ENCODE results near the gene CDC42BPA.

DNA sequence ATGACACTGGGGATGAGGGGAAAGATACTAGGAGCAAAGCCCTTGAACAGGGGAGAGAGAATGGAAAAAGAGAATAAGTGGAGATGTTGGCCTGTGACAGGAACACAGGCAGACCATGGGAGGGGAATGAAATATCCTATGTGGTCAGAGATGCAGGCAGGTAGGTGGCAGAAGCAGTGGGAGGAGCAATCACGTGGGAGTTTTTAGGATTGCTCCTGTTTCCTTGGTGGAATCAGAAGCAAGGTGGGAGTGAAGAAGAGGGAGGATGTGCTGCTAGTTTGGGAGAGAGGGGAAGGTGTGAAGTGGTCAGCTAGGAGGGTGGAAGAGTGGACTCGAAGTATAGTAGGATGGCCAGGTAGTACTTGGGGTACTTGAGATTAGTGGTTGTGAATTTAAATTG lies 46.4 kb upstream of the CDC42BPA start:
- TF ChIP-seq CHD2 (IDR thresholded peaks at IDR 0.05; ENCODE audit: low read length, partially characterized antibody) = no peak
- TF ChIP-seq, protein P1, sequence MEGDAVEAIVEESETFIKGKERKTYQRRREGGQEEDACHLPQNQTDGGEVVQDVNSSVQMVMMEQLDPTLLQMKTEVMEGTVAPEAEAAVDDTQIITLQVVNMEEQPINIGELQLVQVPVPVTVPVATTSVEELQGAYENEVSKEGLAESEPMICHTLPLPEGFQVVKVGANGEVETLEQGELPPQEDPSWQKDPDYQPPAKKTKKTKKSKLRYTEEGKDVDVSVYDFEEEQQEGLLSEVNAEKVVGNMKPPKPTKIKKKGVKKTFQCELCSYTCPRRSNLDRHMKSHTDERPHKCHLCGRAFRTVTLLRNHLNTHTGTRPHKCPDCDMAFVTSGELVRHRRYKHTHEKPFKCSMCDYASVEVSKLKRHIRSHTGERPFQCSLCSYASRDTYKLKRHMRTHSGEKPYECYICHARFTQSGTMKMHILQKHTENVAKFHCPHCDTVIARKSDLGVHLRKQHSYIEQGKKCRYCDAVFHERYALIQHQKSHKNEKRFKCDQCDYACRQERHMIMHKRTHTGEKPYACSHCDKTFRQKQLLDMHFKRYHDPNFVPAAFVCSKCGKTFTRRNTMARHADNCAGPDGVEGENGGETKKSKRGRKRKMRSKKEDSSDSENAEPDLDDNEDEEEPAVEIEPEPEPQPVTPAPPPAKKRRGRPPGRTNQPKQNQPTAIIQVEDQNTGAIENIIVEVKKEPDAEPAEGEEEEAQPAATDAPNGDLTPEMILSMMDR (IDR thresholded peaks at IDR 0.05) = no peak
- TF ChIP-seq EP300 (IDR thresholded peaks at IDR 0.05) = no peak
- no peak for TF ChIP-seq SMC3 (IDR thresholded peaks at IDR 0.05)
- TF ChIP-seq POLR2A (IDR thresholded peaks at IDR 0.05; ENCODE audit: low read length) = no peak
- TF ChIP-seq, protein P2, sequence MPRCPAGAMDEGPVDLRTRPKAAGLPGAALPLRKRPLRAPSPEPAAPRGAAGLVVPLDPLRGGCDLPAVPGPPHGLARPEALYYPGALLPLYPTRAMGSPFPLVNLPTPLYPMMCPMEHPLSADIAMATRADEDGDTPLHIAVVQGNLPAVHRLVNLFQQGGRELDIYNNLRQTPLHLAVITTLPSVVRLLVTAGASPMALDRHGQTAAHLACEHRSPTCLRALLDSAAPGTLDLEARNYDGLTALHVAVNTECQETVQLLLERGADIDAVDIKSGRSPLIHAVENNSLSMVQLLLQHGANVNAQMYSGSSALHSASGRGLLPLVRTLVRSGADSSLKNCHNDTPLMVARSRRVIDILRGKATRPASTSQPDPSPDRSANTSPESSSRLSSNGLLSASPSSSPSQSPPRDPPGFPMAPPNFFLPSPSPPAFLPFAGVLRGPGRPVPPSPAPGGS (IDR thresholded peaks at IDR 0.05) = no peak
- TF ChIP-seq, protein P3, sequence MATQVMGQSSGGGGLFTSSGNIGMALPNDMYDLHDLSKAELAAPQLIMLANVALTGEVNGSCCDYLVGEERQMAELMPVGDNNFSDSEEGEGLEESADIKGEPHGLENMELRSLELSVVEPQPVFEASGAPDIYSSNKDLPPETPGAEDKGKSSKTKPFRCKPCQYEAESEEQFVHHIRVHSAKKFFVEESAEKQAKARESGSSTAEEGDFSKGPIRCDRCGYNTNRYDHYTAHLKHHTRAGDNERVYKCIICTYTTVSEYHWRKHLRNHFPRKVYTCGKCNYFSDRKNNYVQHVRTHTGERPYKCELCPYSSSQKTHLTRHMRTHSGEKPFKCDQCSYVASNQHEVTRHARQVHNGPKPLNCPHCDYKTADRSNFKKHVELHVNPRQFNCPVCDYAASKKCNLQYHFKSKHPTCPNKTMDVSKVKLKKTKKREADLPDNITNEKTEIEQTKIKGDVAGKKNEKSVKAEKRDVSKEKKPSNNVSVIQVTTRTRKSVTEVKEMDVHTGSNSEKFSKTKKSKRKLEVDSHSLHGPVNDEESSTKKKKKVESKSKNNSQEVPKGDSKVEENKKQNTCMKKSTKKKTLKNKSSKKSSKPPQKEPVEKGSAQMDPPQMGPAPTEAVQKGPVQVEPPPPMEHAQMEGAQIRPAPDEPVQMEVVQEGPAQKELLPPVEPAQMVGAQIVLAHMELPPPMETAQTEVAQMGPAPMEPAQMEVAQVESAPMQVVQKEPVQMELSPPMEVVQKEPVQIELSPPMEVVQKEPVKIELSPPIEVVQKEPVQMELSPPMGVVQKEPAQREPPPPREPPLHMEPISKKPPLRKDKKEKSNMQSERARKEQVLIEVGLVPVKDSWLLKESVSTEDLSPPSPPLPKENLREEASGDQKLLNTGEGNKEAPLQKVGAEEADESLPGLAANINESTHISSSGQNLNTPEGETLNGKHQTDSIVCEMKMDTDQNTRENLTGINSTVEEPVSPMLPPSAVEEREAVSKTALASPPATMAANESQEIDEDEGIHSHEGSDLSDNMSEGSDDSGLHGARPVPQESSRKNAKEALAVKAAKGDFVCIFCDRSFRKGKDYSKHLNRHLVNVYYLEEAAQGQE (IDR thresholded peaks at IDR 0.05) = no peak
- TF ChIP-seq TFCP2L1 (CRISPR knock-in tag; IDR thresholded peaks at IDR 0.05) = no peak
- no peak for TF ChIP-seq NPAS2 (CRISPR knock-in tag; IDR thresholded peaks at IDR 0.05; ENCODE audit: borderline replicate concordance)
- no peak for TF ChIP-seq MYC (IDR thresholded peaks at IDR 0.05; ENCODE audit: borderline replicate concordance, low read length)
- TF ChIP-seq CBX2 (IDR thresholded peaks at IDR 0.05; ENCODE audit: borderline replicate concordance, low read depth) = no peak
